ENCODE results near the gene LAMP5.

Gene LAMP5, protein sequence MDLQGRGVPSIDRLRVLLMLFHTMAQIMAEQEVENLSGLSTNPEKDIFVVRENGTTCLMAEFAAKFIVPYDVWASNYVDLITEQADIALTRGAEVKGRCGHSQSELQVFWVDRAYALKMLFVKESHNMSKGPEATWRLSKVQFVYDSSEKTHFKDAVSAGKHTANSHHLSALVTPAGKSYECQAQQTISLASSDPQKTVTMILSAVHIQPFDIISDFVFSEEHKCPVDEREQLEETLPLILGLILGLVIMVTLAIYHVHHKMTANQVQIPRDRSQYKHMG

GRCh38 chr20:9514461-9515213 is at the start of gene LAMP5:
TSS of gene LAMP5 (plus strand) at chr20:9514590. CDS start at chr20:9514853, 263 bp downstream.
- Histone ChIP-seq H3F3A (ENCODE audit: low read depth) (peaks cover 21% of the 10 kb centered on the region), H3K9me2 (replicated peaks; ENCODE audit: low read depth, low read length) (no peaks in the 10 kb centered on the region), H3K9ac (ENCODE audit: low read depth, low read length, poor library complexity, severe bottlenecking) (peak within 1 kb of the TSS; percentile 93), H3K4me1 (ENCODE audit: insufficient read depth, low read length, poor library complexity, severe bottlenecking) (peaks cover 64% of the 10 kb centered on the region), H4K20me1 (ENCODE audit: insufficient read depth, low read length, poor library complexity, severe bottlenecking) (peaks cover 40% of the 10 kb centered on the region), H3K4me3 (ENCODE audit: low read length, poor library complexity, severe bottlenecking) (peak within 1 kb of the TSS; percentile 80), H3K27me3 (ENCODE audit: insufficient read depth, low read length, poor library complexity, severe bottlenecking) (peaks cover 13% of the 10 kb centered on the region), H3K9me3 (ENCODE audit: insufficient read depth, low read depth, low read length) (no peaks in the 10 kb centered on the region), H3K4me2 (ENCODE audit: low read depth, low read length, poor library complexity, severe bottlenecking) (peak within 1 kb of the TSS; percentile 96), H2AFZ (ENCODE audit: low read length) (no peak within 1 kb of the TSS), H3K36me3 (ENCODE audit: insufficient read depth, low read length) (peaks cover 29% of the 10 kb centered on the region), H3K79me2 (ENCODE audit: insufficient read depth, low read length) (peaks cover 89% of the 10 kb centered on the region)
- TF ChIP-seq EZH2phosphoT487 (IDR thresholded peaks at IDR 0.05; ENCODE audit: borderline replicate concordance) (no peak), CTCF (conservative IDR thresholded peaks at IDR 0.05; ENCODE audit: low read length) (no peak)

DNA sequence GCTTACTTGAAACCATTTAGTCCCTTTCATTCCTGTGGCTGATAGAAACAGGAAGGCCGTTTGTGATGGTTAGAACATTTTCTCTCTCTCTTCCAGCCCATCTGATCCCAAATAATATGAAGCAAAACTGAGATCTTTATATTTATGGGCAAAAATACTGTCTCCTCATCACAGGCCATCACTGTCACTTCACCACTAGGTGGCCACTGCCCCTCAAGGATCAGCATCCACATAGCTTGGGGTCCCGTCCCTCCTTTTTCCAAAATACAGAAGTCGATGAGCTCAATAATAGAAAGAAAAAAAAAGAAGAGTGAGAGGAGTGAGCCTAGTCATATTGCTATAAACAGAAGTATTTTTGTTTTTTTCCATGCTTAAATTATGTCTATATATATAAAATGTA is 46.4 kb upstream of the LAMP5 start:
- Histone ChIP-seq H3K9me2 (replicated peaks; ENCODE audit: low read depth, low read length) (no peaks in the 10 kb centered on the region), H3K4me2 (ENCODE audit: low read depth, low read length, poor library complexity, severe bottlenecking) (no peak overlapping the region), H3K4me1 (ENCODE audit: insufficient read depth, low read length, poor library complexity, severe bottlenecking) (peaks cover 7% of the 10 kb centered on the region), H2AFZ (ENCODE audit: low read length) (no peak overlapping the region), H3K9ac (ENCODE audit: low read depth, low read length, poor library complexity, severe bottlenecking) (no peak overlapping the region), H3K4me3 (ENCODE audit: low read length, poor library complexity, severe bottlenecking) (no peak overlapping the region), H3K36me3 (ENCODE audit: insufficient read depth, low read length) (no peaks in the 10 kb centered on the region), H3K27me3 (ENCODE audit: insufficient read depth, low read length, poor library complexity, severe bottlenecking) (no peaks in the 10 kb centered on the region), H3F3A (ENCODE audit: low read depth) (no peaks in the 10 kb centered on the region), H4K20me1 (ENCODE audit: insufficient read depth, low read length, poor library complexity, severe bottlenecking) (no peaks in the 10 kb centered on the region), H3K79me2 (ENCODE audit: insufficient read depth, low read length) (no peaks in the 10 kb centered on the region), H3K9me3 (ENCODE audit: insufficient read depth, low read depth, low read length) (no peaks in the 10 kb centered on the region)
- peak; percentile 98 for TF ChIP-seq CTCF (conservative IDR thresholded peaks at IDR 0.05; ENCODE audit: low read length)
- TF ChIP-seq EZH2phosphoT487 (IDR thresholded peaks at IDR 0.05; ENCODE audit: borderline replicate concordance) = no peak

GRCh38 chr20:9474835-9475415 is 39.5 kb upstream of the LAMP5 start:
- Histone ChIP-seq H3K4me3 (ENCODE audit: low read length, poor library complexity, severe bottlenecking) (no peak overlapping the region), H3K4me1 (ENCODE audit: insufficient read depth, low read length, poor library complexity, severe bottlenecking) (peaks cover 7% of the 10 kb centered on the region), H3K9me3 (ENCODE audit: insufficient read depth, low read depth, low read length) (no peaks in the 10 kb centered on the region), H4K20me1 (ENCODE audit: insufficient read depth, low read length, poor library complexity, severe bottlenecking) (no peaks in the 10 kb centered on the region), H3K79me2 (ENCODE audit: insufficient read depth, low read length) (no peaks in the 10 kb centered on the region), H3F3A (ENCODE audit: low read depth) (no peaks in the 10 kb centered on the region), H3K4me2 (ENCODE audit: low read depth, low read length, poor library complexity, severe bottlenecking) (no peak overlapping the region), H2AFZ (ENCODE audit: low read length) (no peak overlapping the region), H3K9ac (ENCODE audit: low read depth, low read length, poor library complexity, severe bottlenecking) (no peak overlapping the region), H3K9me2 (replicated peaks; ENCODE audit: low read depth, low read length) (no peaks in the 10 kb centered on the region), H3K27me3 (ENCODE audit: insufficient read depth, low read length, poor library complexity, severe bottlenecking) (no peaks in the 10 kb centered on the region), H3K36me3 (ENCODE audit: insufficient read depth, low read length) (no peaks in the 10 kb centered on the region)
- no peak for TF ChIP-seq CTCF (conservative IDR thresholded peaks at IDR 0.05; ENCODE audit: low read length)
- TF ChIP-seq EZH2phosphoT487 (IDR thresholded peaks at IDR 0.05; ENCODE audit: borderline replicate concordance) = no peak
